OCI-LY1 (cell line): ENCODE data around the gene CAPN11.
A peak's percentile ranks its signal among the peaks of the same experiment; 100 is the strongest.

Experiments
- H2AFZ ChIP-seq: fragments of 200-600 bp; sonication (generic), shearing (Covaris generic); 2 replicates; pipeline ENCODE4 v1.6.0; 2014; ENCODE audit warnings: antibody characterized with exemption, mild to moderate bottlenecking, low read length
- H3F3A ChIP-seq: fragments of 200-600 bp; sonication (generic), shearing (Covaris generic); 2 replicates; pipeline ENCODE4 v1.6.0; 2014; ENCODE audit warnings: mild to moderate bottlenecking, antibody characterized with exemption, low read length, moderate library complexity; ENCODE audit not compliant: insufficient read depth
- H3K27ac ChIP-seq: fragments of 200-600 bp; sonication (generic); 2 replicates; pipeline ENCODE4 v1.5.1; 2014; ENCODE audit warnings: low read length, mixed run types, mild to moderate bottlenecking, low read depth; ENCODE audit not compliant: poor library complexity, severe bottlenecking
- H3K27me3 ChIP-seq: fragments of 200-600 bp; sonication (generic); 2 replicates; pipeline ENCODE4 v1.6.0; 2014; ENCODE audit warnings: antibody characterized with exemption, mild to moderate bottlenecking, low read length, moderate library complexity; ENCODE audit not compliant: insufficient read depth
- H3K36me3 ChIP-seq: fragments of 200-600 bp; sonication (generic); 2 replicates; pipeline ENCODE4 v1.6.1; 2014; ENCODE audit warnings: mild to moderate bottlenecking, antibody characterized with exemption, low read length, moderate library complexity, mixed read lengths; ENCODE audit not compliant: insufficient read depth
- H3K4me1 ChIP-seq: fragments of 200-600 bp; sonication (generic); 2 replicates; pipeline ENCODE4 v1.5.1; 2014; ENCODE audit warnings: mild to moderate bottlenecking, low read length, moderate library complexity; ENCODE audit not compliant: insufficient read depth, severe bottlenecking
- H3K4me2 ChIP-seq: fragments of 200-600 bp; sonication (generic), shearing (Covaris generic); 2 replicates; pipeline ENCODE4 v1.6.1; 2014; ENCODE audit warnings: low read length
- H3K4me3 ChIP-seq: fragments of 200-600 bp; sonication (generic); 2 replicates; pipeline ENCODE4 v1.5.1; 2014; ENCODE audit warnings: low read length, low read depth, mild to moderate bottlenecking, mixed read lengths; ENCODE audit not compliant: poor library complexity, severe bottlenecking
- H3K79me2 ChIP-seq: fragments of 200-600 bp; shearing (Covaris generic); 2 replicates; pipeline ENCODE4 v1.6.1; 2016; ENCODE audit warnings: mixed run types, low read length, mixed read lengths; ENCODE audit not compliant: insufficient read depth
- H3K9ac ChIP-seq: fragments of 200-600 bp; sonication (generic), shearing (Covaris generic); 2 replicates; pipeline ENCODE4 v1.6.1; 2014; ENCODE audit warnings: mild to moderate bottlenecking, low read length, mixed read lengths
- H3K9me2 ChIP-seq: fragments of 200-600 bp; sonication (generic), shearing (Covaris generic); 2 replicates; pipeline ENCODE4 v1.6.1; 2014; ENCODE audit warnings: low read depth, mild to moderate bottlenecking, low read length, mixed read lengths
- H3K9me3 ChIP-seq: fragments of 200-600 bp; shearing (Covaris generic); 2 replicates; pipeline ENCODE4 v1.6.1; 2014; ENCODE audit warnings: low read length, mixed read lengths
- H4K20me1 ChIP-seq: fragments of 200-600 bp; sonication (generic), shearing (Covaris generic); 2 replicates; pipeline ENCODE4 v1.6.0; 2016; ENCODE audit warnings: mild to moderate bottlenecking, low read length; ENCODE audit not compliant: insufficient read depth
- EZH2 ChIP-seq: fragments of 200-600 bp; sonication (generic), shearing (Covaris generic); IDR thresholded peaks from 2 replicates; pipeline ENCODE4 v1.8.0; 2017; ENCODE audit warnings: borderline replicate concordance, mixed run types, mild to moderate bottlenecking, antibody characterized with exemption, low read length, moderate library complexity, mixed read lengths
- TF ChIP-seq, protein P1 (sequence below): fragments of 200-600 bp; sonication (generic), shearing (Covaris generic); IDR thresholded peaks from 2 replicates; pipeline ENCODE4 v1.5.1; 2017; ENCODE audit warnings: mild to moderate bottlenecking, antibody characterized with exemption, low read length, moderate library complexity, mixed read lengths

CAPN11 gene

DNA sequence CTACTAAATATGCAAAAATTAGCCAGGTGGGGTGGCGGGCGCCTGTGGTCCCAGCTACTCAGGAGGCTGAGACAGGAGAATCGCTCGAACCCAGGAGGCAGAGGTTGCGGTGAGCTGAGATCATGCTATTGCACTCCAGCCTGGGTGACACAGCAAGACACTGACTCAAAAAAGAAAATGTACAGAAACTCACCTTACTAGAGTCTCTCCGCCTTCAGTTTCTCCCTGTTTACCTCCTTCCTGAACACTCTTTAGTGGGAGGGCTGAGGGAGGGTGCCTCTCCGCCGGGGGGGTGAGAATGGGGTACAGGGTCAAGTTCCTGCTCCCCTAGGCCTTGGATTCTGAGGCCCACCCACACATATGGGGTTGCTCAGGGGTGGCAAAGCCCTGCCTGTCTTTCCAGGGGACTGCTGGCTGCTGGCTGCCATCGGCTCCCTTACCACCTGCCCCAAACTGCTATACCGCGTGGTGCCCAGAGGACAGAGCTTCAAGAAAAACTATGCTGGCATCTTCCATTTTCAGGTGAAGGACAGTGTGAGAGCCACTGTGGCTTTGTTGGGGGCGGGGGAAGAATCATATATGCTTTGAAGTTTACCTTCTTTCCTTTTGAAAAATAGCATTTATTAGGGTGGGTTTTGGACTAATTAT, 13.4 kb downstream of the CAPN11 start:
- Histone ChIP-seq H3K9me2 (no peaks in the 10 kb centered on the region), H3K4me1 (peaks cover 4% of the 10 kb centered on the region), H4K20me1 (no peaks in the 10 kb centered on the region), H3K27ac (no peak overlapping the region), H3F3A (no peaks in the 10 kb centered on the region), H3K9me3 (no peaks in the 10 kb centered on the region), H3K4me2 (no peak overlapping the region), H3K36me3 (no peaks in the 10 kb centered on the region), H2AFZ (no peak overlapping the region), H3K9ac (no peak overlapping the region), H3K4me3 (no peak overlapping the region), H3K79me2 (no peaks in the 10 kb centered on the region), H3K27me3 (0 out of 2 replicates have a peak, but pooled peaks cover 12% of the 10 kb centered on the region)
- TF ChIP-seq, protein P1, sequence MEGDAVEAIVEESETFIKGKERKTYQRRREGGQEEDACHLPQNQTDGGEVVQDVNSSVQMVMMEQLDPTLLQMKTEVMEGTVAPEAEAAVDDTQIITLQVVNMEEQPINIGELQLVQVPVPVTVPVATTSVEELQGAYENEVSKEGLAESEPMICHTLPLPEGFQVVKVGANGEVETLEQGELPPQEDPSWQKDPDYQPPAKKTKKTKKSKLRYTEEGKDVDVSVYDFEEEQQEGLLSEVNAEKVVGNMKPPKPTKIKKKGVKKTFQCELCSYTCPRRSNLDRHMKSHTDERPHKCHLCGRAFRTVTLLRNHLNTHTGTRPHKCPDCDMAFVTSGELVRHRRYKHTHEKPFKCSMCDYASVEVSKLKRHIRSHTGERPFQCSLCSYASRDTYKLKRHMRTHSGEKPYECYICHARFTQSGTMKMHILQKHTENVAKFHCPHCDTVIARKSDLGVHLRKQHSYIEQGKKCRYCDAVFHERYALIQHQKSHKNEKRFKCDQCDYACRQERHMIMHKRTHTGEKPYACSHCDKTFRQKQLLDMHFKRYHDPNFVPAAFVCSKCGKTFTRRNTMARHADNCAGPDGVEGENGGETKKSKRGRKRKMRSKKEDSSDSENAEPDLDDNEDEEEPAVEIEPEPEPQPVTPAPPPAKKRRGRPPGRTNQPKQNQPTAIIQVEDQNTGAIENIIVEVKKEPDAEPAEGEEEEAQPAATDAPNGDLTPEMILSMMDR: no peak
- TF ChIP-seq EZH2: no peak

DNA sequence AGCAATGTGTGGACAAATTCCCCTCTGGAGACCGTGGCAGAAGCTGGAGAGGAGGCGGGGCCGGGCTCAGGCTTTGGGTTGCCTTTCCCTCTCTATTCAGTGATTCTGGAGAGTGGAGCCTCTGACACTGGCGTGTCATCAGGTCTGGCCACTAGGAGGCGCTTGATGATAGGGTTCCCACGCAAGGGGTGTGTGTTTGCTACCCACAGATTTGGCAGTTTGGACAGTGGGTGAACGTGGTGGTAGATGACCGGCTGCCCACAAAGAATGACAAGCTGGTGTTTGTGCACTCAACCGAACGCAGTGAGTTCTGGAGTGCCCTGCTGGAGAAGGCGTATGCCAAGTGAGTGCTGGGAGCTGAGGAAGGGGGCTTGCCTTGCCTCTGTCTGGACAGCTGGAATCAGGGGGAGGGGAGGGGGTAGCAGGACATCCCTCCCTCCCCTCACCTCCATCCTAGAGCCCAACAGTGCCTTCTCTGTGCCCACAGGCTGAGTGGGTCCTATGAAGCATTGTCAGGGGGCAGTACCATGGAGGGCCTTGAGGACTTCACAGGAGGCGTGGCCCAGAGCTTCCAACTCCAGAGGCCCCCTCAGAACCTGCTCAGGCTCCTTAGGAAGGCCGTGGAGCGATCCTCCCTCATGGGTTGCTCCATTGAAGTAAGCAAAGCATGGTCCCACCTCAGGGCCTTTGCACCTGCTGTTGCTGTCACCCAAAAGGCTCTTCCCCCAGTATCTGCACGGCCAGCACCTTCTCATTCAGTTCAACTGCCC, 14.3 kb downstream of the CAPN11 start:
- no peaks in the 10 kb centered on the region for H3F3A ChIP-seq
- H3K27me3 ChIP-seq: 0 out of 2 replicates have a peak, but pooled peaks cover 12% of the 10 kb centered on the region
- H3K27ac ChIP-seq: no peak overlapping the region
- H3K9ac ChIP-seq: no peak overlapping the region
- H2AFZ ChIP-seq: no peak overlapping the region
- no peak overlapping the region for H3K4me2 ChIP-seq
- H4K20me1 ChIP-seq: no peaks in the 10 kb centered on the region
- no peak overlapping the region for H3K4me3 ChIP-seq
- TF ChIP-seq, protein P1: peak; percentile 94
- TF ChIP-seq EZH2: no peak
- H3K9me3 ChIP-seq: no peaks in the 10 kb centered on the region
- peaks cover 6% of the 10 kb centered on the region for H3K4me1 ChIP-seq
- no peaks in the 10 kb centered on the region for H3K9me2 ChIP-seq
- H3K36me3 ChIP-seq: no peaks in the 10 kb centered on the region
- no peaks in the 10 kb centered on the region for H3K79me2 ChIP-seq

GRCh38 chr6:44176130-44176761, 17.6 kb downstream of the CAPN11 start:
- no peak overlapping the region; the same call in 1 of the 2 replicates for H3K4me2 ChIP-seq
- no peak overlapping the region for H3K4me3 ChIP-seq
- H3K4me1 ChIP-seq: peaks cover 6% of the 10 kb centered on the region

More at GRCh38 chr6:44176130-44176761, 17.6 kb downstream of the CAPN11 start:
- TF ChIP-seq EZH2: no peak
- TF ChIP-seq, protein P1: no peak
- Histone ChIP-seq H3K36me3 (no peaks in the 10 kb centered on the region), H3K9me3 (no peaks in the 10 kb centered on the region), H3K9ac (no peak overlapping the region), H3F3A (no peaks in the 10 kb centered on the region), H3K27me3 (0 out of 2 replicates have a peak, but pooled peaks cover 8% of the 10 kb centered on the region), H4K20me1 (no peaks in the 10 kb centered on the region), H3K27ac (no peak overlapping the region), H3K9me2 (no peaks in the 10 kb centered on the region), H2AFZ (no peak overlapping the region), H3K79me2 (no peaks in the 10 kb centered on the region)
